Stimulated activated CD8-positive, alpha-beta memory T cell treated with anti-CD3 and anti-CD28 coated beads, Interleukin-2, amount 100 ng/mL, for 1 hour (primary cell): ENCODE data around the gene PRKCE.
A peak's percentile ranks its signal among the peaks of the same experiment; 100 is the strongest.

Source experiments
- DNase-seq, 2 donors: peaks; one replicate each; pipeline ENCODE4 v3.0.0-alpha.2; 2020; ENCODE audit warnings: low read depth in 2 of 2

Gene PRKCE

GRCh38 chr2:46040563-46041155, 389.2 kb downstream of the PRKCE start:
- no peak for DNase-seq

DNA sequence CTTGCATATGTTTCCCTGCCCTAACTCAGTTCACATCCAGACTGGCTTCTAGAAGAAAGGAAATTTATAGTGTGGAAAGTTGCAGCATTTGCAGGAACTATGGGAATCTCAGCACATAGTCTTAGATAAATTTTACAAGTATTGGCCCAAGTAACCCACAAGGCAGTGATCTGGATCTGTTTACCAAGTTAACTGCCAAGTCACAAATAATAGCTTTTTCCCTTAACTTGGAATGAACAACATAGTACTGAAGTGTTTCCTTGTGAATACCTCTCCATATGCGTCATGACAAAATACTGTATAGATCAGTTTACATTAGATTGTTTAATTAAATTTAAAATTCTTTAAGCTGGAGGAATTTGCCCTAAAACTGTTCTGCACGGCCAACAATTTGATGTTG, 390.0 kb downstream of the PRKCE start:
- no peak for DNase-seq

- DNase-seq: no peak
Measured at GRCh38 chr2:46042207-46042637, 390.7 kb downstream of the PRKCE start.

DNA sequence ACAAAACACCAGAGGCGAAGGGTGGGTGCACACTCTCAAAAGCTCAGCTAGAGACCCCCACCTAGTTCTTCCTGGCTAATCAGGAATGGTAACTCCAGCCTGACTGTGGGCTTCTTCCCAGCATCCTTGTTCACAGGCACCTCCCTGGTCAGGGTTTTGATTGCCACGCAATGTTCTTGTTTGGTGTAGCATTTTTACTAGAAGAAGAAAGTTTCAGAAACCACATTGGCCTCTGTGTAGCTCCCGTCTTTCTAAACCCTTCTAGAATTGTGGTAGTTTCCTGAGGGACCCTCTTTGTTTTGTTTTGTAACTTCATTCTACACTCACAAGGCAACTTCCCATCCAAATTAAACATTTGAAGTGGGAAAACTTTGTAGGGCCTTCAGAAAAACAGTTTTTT, 391.2 kb downstream of the PRKCE start:
- no peak for DNase-seq

DNA sequence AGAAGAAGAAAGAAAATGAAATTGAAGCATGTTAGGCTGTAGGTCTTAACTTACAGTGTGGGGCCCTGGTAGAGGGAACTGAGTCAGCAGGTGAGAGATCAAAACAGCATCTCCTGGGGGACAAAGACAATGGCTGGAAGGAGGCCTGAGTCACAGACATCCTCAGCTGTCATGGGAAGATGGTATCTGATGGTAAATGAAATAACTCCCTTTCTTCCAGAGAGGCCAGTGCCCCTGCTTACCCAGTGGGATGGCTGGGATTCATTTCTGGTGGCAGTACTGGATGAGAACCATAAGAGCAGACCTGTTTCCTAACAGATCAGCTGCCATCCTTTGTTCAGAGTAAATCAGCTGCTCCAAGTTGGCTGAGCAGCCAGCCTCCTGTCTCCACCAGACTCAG, 394.4 kb downstream of the PRKCE start:
- DNase-seq: no peak

- DNase-seq: no peak
Measured at GRCh38 chr2:46047290-46047689, 395.8 kb downstream of the PRKCE start.

DNA sequence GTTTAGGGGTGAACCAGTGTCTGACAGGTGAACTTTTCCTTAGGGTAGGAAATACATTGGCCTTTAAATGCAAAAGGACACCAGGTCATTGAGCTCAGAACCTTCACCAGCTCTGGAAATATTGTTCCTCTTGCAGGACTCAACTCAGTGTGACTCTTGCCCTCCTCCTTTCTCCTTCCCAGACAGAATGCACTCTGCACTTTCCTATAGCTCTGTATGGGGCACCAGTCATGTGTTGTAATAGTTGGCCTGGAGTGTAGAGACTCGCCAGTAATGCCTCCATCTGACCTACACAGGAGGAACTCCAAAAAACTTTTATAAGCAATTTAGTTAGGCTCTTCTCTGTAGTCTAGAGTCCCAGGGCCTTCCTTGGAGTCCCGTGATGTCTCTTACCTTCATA, 397.2 kb downstream of the PRKCE start:
- DNase-seq: no peak

DNA sequence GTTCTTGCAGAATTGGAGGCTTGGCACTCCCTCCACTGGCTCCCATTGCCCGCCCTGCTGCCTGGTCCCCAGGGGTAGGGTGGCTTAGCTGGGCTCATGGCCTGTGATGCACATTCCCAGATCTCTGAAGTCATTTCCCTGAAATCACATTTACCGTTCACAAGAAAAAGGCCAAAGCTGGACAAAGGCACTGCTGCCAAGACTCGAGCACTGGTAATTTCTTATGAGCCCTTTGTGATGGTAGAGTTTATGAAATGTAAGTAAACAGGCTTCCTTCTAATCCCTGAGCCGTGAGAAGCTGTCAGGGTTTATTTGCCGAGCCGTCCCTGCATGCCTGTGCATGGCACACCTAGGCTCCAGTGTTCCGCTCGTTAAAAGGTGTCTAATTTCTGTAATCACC, 398.6 kb downstream of the PRKCE start:
- no peak for DNase-seq

GRCh38 chr2:46050489-46050888, 399.0 kb downstream of the PRKCE start:
- DNase-seq: no peak

DNA sequence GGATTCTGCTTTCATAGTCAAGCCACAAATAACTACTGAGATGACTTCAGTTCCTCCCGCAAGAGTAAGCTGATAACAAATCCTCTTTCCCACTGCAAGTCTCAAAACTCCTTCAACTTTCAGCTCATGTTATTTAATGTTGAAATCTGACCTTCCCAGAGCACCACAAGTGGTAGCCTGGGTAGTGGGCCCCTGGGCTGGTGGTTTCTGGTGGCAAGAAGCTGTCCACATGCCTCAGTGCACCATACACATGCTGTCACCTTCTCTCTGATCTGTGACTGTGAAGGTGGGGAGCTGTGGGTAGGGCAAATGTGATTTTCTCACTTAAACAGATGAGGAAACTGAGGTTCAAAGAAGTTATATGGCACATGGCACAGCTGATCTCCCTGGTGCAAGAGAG, 399.6 kb downstream of the PRKCE start:
- no peak for DNase-seq

DNA sequence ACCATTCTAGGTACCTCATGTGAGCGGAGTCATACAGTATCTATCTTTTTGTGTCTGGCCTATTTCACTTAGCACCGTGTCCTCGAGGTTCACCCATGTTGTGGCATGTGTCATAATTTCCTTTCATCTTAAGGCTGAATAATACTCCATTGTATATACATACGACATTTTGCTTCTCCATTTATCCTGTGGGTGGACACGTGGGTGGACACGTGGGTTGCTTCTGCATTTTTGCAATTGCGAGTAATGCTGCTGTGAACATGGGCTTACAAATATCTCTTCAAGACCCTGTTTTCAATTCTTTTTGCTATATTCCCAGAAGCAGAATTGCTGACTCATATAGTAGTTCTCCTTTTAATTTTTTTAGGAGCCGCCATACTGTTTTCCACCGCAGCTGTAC, 402.1 kb downstream of the PRKCE start:
- DNase-seq: no peak

GRCh38 chr2:46056541-46056940, 405.1 kb downstream of the PRKCE start:
- no peak for DNase-seq

GRCh38 chr2:46058140-46058539, 406.7 kb downstream of the PRKCE start:
- DNase-seq: no peak

- peak; percentile 28 to 38 for DNase-seq
Measured at GRCh38 chr2:46062637-46063412, 411.4 kb downstream of the PRKCE start.

DNA sequence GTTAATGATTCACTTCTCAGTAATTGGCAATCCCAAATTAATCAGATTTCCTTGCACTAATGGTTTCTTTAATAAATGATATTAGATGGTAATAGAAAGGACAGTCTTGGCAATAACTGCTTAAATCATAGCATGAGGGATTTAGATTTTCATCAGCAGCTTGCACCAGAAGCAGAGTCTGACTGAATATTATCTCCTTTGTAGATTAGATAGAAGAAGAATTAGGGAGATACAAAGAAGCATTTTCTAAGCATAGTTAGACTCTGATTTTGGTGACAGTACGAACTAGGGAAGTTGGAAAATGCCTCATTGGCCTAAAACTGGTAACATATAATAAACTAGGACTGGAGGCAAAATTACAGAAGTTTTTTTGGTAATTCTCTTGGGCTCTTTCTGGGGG, 412.9 kb downstream of the PRKCE start:
- no peak for DNase-seq

GRCh38 chr2:46065152-46065551, 413.7 kb downstream of the PRKCE start:
- no peak for DNase-seq

DNA sequence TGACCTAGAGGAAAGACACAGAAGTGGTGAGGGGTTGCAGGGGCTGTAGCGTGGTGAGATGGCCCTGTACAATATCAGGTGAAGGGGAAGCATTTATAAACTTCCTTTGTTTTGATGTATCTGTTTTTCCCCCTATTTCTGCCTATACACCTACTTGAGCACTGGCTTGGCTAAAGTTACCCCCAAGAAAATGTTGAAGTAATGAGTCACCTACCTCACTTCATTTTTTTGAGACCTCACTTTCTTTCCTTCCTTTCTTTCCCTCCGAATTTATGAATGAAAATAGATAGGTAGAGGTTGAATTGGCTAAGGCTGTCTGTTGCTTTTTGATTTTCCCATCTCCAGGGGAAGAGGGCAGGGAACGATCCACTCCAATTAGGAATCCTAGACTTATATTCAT, 414.6 kb downstream of the PRKCE start:
- DNase-seq: no peak

DNA sequence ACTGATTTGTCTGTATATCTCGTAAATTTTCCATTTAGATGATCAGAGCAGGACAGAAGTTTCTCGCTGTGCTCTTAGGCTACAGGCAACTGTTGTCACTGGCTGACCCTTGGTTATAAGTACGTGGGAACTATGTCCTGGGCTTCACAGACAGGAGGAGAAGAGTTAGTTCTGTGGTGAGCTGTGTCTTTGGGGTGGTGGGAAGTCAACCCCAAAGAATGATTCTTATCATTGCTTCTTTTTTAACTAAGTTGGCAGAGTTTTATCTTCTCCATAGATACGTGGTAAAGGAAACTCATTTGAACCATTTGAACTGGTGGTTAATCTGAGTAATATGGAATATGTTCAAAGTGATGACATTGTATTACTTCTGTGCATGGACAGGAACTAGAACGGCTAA, 415.1 kb downstream of the PRKCE start:
- no peak for DNase-seq

DNA sequence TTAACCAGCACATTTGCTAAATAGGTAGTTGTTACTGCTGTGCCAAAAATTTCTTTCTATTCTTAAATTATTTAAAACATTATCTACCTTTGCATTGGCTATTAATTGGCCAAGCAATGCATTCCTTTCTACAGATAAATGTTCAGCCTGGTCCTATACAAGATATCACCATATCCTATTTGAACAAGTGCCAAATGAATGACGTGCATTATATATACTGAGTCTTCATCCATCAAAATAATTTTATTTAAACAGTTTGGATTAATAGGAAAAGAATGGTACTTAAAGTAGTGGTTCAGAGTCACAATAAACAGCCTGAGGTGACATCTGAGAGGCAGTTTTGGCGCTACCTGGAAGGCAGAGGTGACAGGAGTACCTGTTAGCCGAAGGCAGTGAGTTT, 415.6 kb downstream of the PRKCE start:
- DNase-seq: no peak

DNA sequence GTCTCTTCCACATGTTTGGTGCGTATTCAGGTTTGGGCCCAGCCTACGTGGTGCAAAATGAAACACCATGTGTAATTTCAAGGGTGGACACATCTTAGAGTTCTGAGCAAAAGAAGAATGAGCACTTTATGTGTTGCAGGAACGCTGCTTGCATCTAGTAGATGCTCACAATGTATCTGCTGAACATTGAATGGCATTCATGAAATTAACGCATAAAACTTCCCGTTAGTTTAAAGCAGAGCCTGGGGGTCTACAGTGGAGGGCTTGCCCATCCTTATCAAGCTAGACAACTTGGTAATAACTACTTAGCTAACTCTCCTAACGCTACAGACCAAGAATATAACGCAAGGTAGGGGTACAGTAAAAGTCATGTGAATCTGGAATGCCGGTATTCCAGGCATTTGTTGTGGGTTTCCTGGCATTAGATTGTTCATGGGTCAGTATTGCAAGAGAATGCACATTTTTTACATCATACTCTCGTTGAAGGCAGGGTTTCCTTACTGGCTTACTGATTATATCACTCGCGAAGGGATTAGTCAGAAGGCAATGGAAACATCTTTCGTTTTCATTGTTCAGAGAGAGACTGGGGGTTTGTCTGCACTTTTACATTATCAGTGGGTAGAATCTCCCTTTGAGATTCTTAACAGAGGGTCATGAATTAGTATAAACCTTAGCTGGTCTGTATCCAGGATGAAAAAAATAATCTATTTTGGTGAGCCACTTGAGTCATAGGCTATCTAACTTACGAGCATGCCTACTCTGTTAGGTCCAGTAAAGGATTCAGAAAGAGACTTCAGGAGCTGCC, 416.2 kb downstream of the PRKCE start:
- DNase-seq: no peak

DNA sequence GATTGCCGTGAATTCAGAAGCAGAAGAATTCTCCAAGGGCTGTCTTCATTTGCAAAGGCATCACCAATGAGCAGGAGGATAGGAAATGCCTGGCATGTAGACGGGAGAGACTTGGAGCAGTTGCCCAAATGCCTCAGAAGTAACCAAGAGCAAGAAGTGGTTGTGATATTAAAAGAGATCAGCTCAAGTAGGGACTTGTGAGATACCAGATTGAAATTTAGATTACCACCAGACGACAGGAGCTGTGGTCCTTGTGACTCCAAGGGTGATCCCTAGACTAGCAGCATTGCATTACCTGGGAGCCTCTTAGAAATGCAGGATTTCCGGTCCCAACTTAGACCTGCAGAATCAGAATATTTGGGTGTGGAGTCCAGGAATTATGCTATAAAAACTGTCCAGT, 417.2 kb downstream of the PRKCE start:
- DNase-seq: no peak

DNA sequence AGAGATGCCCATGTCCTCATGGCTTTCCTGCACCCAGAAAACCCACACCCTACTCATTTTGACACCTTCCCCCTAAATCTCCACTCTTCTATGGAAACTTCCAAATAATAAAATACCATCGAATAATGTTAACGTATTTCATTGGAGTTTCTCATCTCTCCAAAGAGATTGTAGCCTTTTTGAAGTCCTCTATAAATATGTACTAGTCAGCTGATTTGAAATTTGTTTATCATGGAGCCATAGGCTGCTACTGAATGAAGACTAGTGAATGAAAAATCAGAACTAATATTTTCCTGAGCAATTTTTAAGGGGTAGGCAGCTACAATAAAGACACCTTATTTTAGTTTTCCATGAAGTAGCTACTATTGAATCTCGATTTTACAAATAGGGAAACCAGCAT, 419.6 kb downstream of the PRKCE start:
- no peak for DNase-seq
